GM23338 (cell line): ENCODE data around the gene CTDNEP1. TPM values are rescaled to one million over a fixed set of nuclear protein-coding genes. Genes with fewer than 3 reads are reported as not detected.
A peak's percentile ranks its signal among the peaks of the same experiment; 100 is the strongest.

Experiments used
- ATAC-seq: fragments of 200-7000 bp; cut with Tn5 transposase; 3 replicates; pipeline ENCODE4 v1.9.1; 2020
- DNase-seq: peaks from one replicate; pipeline ENCODE4 v3.0.0-alpha.2; 2015; ENCODE audit warnings: low spot score
- H2AFZ ChIP-seq: fragments of 200-600 bp; sonication (generic); 2 replicates; pipeline ENCODE4 v1.8.0; 2016; ENCODE audit warnings: antibody characterized with exemption, mild to moderate bottlenecking, moderate library complexity
- H3F3A ChIP-seq: fragments of 200-600 bp; sonication (generic); replicated peaks from 2 replicates; pipeline ENCODE4 v1.8.0; 2017; ENCODE audit warnings: antibody characterized with exemption, mixed run types, low read depth
- H3K27ac ChIP-seq: fragments of 200-600 bp; sonication (generic); 2 replicates; pipeline ENCODE4 v1.6.1; 2016; ENCODE audit warnings: low read depth
- H3K27me3 ChIP-seq: fragments of 200-600 bp; sonication (generic); 2 replicates; pipeline ENCODE4 v1.8.0; 2016; ENCODE audit warnings: mild to moderate bottlenecking, mixed run types, moderate library complexity; ENCODE audit not compliant: insufficient read depth
- H3K36me3 ChIP-seq: fragments of 200-600 bp; sonication (generic); 2 replicates; pipeline ENCODE4 v1.8.0; 2016; ENCODE audit warnings: mild to moderate bottlenecking; ENCODE audit not compliant: insufficient read depth
- H3K4me1 ChIP-seq: fragments of 200-600 bp; sonication (generic); 2 replicates; pipeline ENCODE4 v1.8.0; 2016; ENCODE audit warnings: mild to moderate bottlenecking, moderate library complexity; ENCODE audit not compliant: insufficient read depth
- H3K4me2 ChIP-seq: fragments of 200-600 bp; sonication (generic); 2 replicates; pipeline ENCODE4 v1.7.1; 2017; ENCODE audit warnings: mixed run types
- H3K4me3 ChIP-seq: fragments of 200-600 bp; sonication (generic); 2 replicates; pipeline ENCODE4 v1.6.1; 2016; ENCODE audit warnings: mixed run types
- H3K79me2 ChIP-seq: fragments of 200-600 bp; sonication (generic); replicated peaks from 2 replicates; pipeline ENCODE4 v1.8.0; 2017; ENCODE audit warnings: mild to moderate bottlenecking; ENCODE audit not compliant: insufficient read depth
- H3K9me2 ChIP-seq: fragments of 200-600 bp; sonication (generic); 2 replicates; pipeline ENCODE4 v1.8.0; 2017; ENCODE audit not compliant: insufficient read depth
- H4K20me1 ChIP-seq: fragments of 200-600 bp; sonication (generic); replicated peaks from 2 replicates; pipeline ENCODE4 v1.8.0; 2017; ENCODE audit warnings: mild to moderate bottlenecking; ENCODE audit not compliant: insufficient read depth
- H3K27ac Mint-ChIP-seq: 2 replicates; pipeline ENCODE4 v1.8.0; 2020; ENCODE audit warnings: inconsistent platforms, mild to moderate bottlenecking, moderate library complexity, mixed read lengths
- H3K27me3 Mint-ChIP-seq: 3 replicates; pipeline ENCODE4 v1.8.0; 2022; ENCODE audit warnings: low read depth, mild to moderate bottlenecking, moderate library complexity, mixed read lengths, inconsistent platforms; ENCODE audit not compliant: insufficient read depth, poor library complexity
- H3K36me3 Mint-ChIP-seq: 3 replicates; pipeline ENCODE4 v1.8.0; 2021; ENCODE audit warnings: low read depth, mild to moderate bottlenecking, inconsistent platforms, moderate library complexity, mixed read lengths
- H3K4me1 Mint-ChIP-seq: 3 replicates; pipeline ENCODE4 v1.8.0; 2020; ENCODE audit warnings: mild to moderate bottlenecking, inconsistent platforms, mixed read lengths
- H3K4me3 Mint-ChIP-seq: 3 replicates; pipeline ENCODE4 v1.8.0; 2021; ENCODE audit warnings: moderate library complexity, mild to moderate bottlenecking, inconsistent platforms, mixed read lengths
- H3K9me3 Mint-ChIP-seq: 3 replicates; pipeline ENCODE4 v1.8.0; 2020; ENCODE audit warnings: moderate library complexity, mild to moderate bottlenecking, inconsistent platforms, mixed read lengths
- CTCF ChIP-seq, 2 experiments: fragments of 200-600 bp in 1 of 2; sonication (generic) in 1 of 2; conservative IDR thresholded peaks; 2 replicates each; pipeline versions ENCODE4 v1.5.1 to v1.6.1; 2016 to 2017; ENCODE audit warnings: antibody characterized with exemption in 2 of 2, low read depth in 2 of 2, mild to moderate bottlenecking in 2 of 2, moderate library complexity in 1 of 2
- ETS1 ChIP-seq: IDR thresholded peaks from 2 replicates; pipeline ENCODE4 v1.6.1; 2016; ENCODE audit warnings: antibody characterized with exemption
- EZH2 ChIP-seq: fragments of 200-600 bp; sonication (generic); IDR thresholded peaks from one replicate; pipeline ENCODE4 v1.8.0; 2017; ENCODE audit warnings: antibody characterized with exemption, mild to moderate bottlenecking, low read depth; ENCODE audit not compliant: unreplicated experiment
- JUNB ChIP-seq: IDR thresholded peaks from one replicate; pipeline ENCODE4 v1.6.1; 2016; ENCODE audit warnings: antibody characterized with exemption; ENCODE audit not compliant: unreplicated experiment
- REST ChIP-seq: IDR thresholded peaks from one replicate; pipeline ENCODE4 v1.6.1; 2018; ENCODE audit warnings: antibody characterized with exemption; ENCODE audit not compliant: unreplicated experiment
- ZNF114 ChIP-seq: fragments of 250-450 bp; sonication (Bioruptor Pico); IDR thresholded peaks from 2 replicates; pipeline ENCODE4 v1.5.0; 2020; ENCODE audit warnings: mild to moderate bottlenecking, moderate library complexity
- polyA plus RNA-seq: library from polyadenylated mRNA; unstranded; fragments of >200 nt; fragmentation: Nextera tagmentation; extraction: Ambion mirVana; gene quantifications from 2 replicates; pipeline ENCODE4 v1.2.1, GENCODE V29; 2016
- total RNA-seq: library from RNA; depleted of rRNA; stranded (reverse); fragments of >200 nt; shearing (Covaris generic); gene quantifications from 2 replicates; pipeline ENCODE4 v1.2.3, GENCODE V29; 2014

The CTDNEP1 gene
- total and polyA plus RNA-seq, 2 experiments from 2014 or later: 48.1 to 93.4 TPM

- no peak for TF ChIP-seq EZH2
- no peak for TF ChIP-seq ETS1
- TF ChIP-seq JUNB: no peak
- peaks cover 22% of the 10 kb centered on the region for H3F3A ChIP-seq
- Mint-ChIP-seq H3K4me3 (peak overlapping the region; percentile 69), H3K4me1 (peaks cover 69% of the 10 kb centered on the region), H3K27ac (peak overlapping the region; percentile 57), H3K9me3 (no peaks in the 10 kb centered on the region; the same call in 2 of the 3 replicates), H3K36me3 (peaks cover 8% of the 10 kb centered on the region), H3K27me3 (peaks cover 21% of the 10 kb centered on the region)
- peaks cover 57% of the 10 kb centered on the region for H3K79me2 ChIP-seq
- H3K27ac ChIP-seq: no peak overlapping the region
- H3K4me1 ChIP-seq: peaks cover 46% of the 10 kb centered on the region
- no peaks in the 10 kb centered on the region for H3K36me3 ChIP-seq
- H2AFZ ChIP-seq: no peak overlapping the region
- ATAC-seq (no peak), DNase-seq (no peak)
- H3K4me3 ChIP-seq: peak overlapping the region; percentile 67
- no peaks in the 10 kb centered on the region for H3K27me3 ChIP-seq
- H3K9me2 ChIP-seq: no peaks in the 10 kb centered on the region
- peaks cover 10% of the 10 kb centered on the region for H4K20me1 ChIP-seq
- peak overlapping the region; percentile 80 for H3K4me2 ChIP-seq
Observed at GRCh38 chr17:7208754-7209460, 42.6 kb downstream of the CTDNEP1 start.

GRCh38 chr17:7208027-7208571 lies 43.4 kb downstream of the CTDNEP1 start:
- H3K79me2 ChIP-seq: peaks cover 54% of the 10 kb centered on the region
- H2AFZ ChIP-seq: no peak overlapping the region
- peaks cover 22% of the 10 kb centered on the region for H3F3A ChIP-seq
- no peaks in the 10 kb centered on the region for H3K27me3 ChIP-seq
- no peaks in the 10 kb centered on the region; the same call in 2 of the 3 replicates for H3K9me3 Mint-ChIP-seq
- H3K27ac Mint-ChIP-seq: peak overlapping the region; percentile 57
- H3K36me3 ChIP-seq: peaks cover 1% of the 10 kb centered on the region; the same call in 1 of the 2 replicates
- H3K36me3 Mint-ChIP-seq: peaks cover 13% of the 10 kb centered on the region
- H3K4me3 Mint-ChIP-seq: peak overlapping the region; percentile 69
- peak overlapping the region; percentile 90; the same call in 1 of the 2 replicates for H3K27ac ChIP-seq
- peaks cover 14% of the 10 kb centered on the region for H3K27me3 Mint-ChIP-seq
- peaks cover 65% of the 10 kb centered on the region for H3K4me1 Mint-ChIP-seq
- peak overlapping the region; percentile 67 for H3K4me3 ChIP-seq
- peak; percentile 62 for ATAC-seq
- H3K4me2 ChIP-seq: peak overlapping the region; percentile 80
- no peak for TF ChIP-seq ETS1
- TF ChIP-seq REST: no peak
- 0 out of 4 replicates have a peak, but pooled peaks of 1 of the 2 experiments have one; percentile 0 for TF ChIP-seq CTCF (conservative IDR thresholded peaks at IDR 0.05; ENCODE audit: low read depth in 2 of 2)
- no peak for TF ChIP-seq ZNF114
- no peaks in the 10 kb centered on the region for H3K9me2 ChIP-seq
- peak; percentile 87 for DNase-seq
- H3K4me1 ChIP-seq: peaks cover 46% of the 10 kb centered on the region
- peaks cover 10% of the 10 kb centered on the region for H4K20me1 ChIP-seq
